ENCODE measurements around the gene NPY4R.
"Not testable (repeated sequence)": the region's sequence is repeated elsewhere in the genome, so short reads cannot be mapped to it uniquely, and the experiment has no call there.

GRCh38 chr10:46412665-46413064 lies 53.1 kb downstream of the NPY4R start:
- not testable (repeated sequence) for TF ChIP-seq CTCF, POLR2A (IDR thresholded peaks at IDR 0.05)
